HG02938 (cell line): ENCODE measurements around the gene SH3RF3.

Source experiments
- ATAC-seq: cut with Tn5 transposase; IDR thresholded peaks from one replicate; pipeline ENCODE4 v1.9.1; 2021; ENCODE audit warnings: mild to moderate bottlenecking, moderate library complexity; ENCODE audit not compliant: unreplicated experiment

Gene SH3RF3

DNA sequence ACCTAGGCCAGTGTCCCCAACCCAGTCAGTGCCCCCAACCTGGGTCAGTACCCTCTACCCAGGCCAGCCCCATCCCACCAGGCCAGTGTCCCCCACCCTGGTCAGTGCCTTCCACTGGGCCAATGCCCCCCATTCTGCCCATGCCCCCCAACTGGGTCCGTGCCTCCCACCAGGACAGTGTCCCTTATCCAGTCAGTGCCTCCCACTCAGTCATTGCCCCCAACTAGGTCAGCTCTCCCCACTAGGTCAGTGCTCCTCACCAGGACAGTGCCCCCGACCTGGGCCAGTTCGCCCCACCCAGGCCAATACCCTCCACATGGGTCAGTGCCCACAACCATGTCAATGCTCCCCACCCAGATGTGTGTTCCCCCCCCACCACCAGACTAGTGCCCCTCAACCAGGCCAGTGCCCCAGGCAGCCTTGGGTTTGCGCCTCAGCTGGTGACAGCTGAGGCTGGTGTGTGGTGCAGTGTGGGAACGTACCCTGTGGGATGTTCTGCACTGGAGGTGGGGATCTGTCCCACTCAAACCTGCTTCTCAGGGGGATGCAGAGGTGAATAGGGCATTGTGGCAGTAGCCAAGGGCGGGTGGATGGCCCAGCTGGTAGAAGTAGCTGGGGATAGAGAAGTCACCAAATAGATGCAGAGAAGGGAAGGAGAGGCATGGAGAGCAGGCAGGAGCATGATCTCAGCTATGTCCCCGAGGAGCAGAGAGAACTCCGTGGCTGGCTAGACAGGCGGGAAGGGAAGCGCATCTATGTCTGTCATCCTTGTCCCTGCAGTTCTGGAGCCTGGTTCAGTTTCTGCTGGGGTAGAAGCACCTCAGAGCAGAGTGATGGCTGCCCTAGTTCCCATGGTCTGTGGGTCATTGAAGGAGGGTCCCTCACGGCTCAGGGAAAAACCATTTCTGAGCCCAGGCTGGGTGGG, 168.8 kb downstream of the SH3RF3 start:
- ATAC-seq = no peak

DNA sequence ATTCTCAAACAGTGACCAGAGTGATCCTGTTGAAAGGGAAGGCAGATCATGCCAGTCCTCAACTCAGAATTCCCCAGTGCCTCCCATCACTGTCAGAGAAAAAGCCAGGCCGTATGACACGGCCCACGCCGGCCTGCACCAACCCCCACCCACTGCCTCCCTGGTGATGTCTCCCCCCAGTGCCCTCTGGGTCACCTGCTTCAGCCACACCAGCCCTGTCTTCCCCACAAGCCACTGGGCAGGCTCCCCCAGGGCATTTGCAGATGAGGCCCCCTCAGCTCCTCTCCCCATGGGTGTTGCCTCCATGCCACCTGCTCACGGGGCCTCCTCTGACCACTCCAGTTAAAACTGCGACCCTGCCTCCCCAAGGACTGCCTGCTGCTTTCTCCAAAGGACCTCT, 169.8 kb downstream of the SH3RF3 start:
- no peak for ATAC-seq

DNA sequence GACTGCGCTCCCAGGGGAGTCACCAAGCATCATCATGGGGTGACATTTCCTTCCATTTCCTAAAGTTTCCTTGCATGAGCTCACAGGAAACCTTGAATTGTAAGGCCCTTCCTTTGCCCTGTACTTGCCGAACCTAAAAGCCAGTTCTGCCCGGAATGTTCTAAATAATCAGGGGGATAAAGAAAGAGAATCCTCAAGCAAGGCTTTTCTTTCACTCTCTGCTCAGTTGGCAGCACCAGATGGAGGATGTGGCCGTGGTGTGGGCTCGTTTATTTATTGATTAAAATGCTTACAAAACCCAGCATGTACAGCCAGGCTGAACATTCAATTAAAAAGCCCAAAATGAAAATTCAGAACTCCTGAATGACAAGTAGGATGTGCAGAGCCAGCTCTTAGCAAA, 170.5 kb downstream of the SH3RF3 start:
- no peak for ATAC-seq

DNA sequence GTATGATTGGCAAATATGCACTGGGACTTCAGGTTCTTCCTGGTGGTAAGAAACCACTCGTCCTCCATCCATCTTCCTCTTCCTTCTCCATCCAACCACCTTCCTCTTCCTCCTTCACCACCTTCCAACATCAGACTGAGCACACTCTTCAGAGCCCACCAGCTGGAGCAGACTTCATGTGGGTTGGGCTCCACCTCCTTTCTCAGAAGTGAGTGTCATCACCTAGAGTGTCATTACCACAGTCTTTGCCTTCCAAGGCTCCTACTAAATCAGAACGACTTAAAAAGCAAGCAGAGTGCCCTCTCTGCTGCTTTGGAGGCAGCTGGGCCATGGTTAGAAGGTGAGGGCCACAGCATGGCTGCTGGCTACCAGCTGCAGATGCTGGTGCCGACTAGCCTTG, 171.6 kb downstream of the SH3RF3 start:
- no peak for ATAC-seq

DNA sequence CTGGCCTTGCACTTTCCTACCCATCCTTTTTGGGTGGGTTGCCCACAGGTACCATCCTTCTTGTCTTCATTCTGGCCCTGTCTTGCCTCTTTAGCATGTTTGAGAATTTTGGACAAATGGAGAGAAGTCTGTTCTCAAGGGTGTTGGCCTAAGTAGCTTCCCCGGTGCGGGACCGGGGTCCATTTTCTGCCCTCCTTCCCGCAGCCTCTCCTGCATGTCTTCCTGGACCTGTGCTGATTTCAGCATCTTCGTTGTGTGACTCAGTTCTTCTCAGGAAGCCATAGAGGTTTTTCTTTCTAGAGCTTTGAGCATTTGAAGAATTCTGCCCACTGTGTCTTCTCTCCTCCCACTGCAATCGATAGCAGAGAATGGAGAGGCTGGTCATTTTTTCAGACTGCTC, 172.7 kb downstream of the SH3RF3 start:
- no peak for ATAC-seq

DNA sequence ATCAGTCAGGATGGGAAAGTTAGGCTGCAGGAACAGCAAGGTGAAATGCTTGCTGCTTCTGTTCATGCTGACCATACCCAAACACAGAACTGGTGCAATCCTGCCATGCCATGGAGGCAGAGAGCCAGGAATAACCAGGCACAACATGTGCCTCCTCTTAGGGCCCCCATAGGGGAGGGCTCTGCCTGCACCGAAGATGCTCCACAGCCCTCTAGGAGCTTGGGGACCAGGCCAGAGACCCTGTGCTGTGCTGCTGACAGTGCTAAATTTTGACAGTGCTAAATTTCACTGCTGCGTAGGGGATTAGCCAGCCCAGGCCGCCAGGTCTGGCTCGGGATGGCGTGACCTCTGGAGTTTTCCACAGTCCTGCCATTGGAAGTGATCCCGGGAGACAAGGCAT, 173.3 kb downstream of the SH3RF3 start:
- ATAC-seq = no peak

DNA sequence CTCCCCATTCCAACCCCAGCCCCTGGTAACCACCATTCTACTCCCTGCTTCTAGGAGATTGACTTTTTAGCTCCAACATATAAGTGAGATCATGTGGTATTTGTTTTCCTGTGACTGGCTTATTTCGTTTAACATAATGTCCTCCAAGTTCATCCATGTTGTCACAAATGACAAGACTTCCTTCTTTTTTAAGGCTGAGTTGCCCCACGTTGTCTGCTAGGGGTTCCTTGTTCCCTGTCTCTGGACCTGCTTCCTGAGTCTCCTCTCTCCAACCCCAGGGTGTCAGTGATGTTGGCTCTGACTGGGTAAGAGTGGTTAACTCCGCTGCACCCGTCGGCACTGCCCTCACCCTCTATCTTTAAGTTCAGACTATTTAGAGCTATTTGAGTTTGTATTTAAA, 175.2 kb downstream of the SH3RF3 start:
- ATAC-seq = no peak

DNA sequence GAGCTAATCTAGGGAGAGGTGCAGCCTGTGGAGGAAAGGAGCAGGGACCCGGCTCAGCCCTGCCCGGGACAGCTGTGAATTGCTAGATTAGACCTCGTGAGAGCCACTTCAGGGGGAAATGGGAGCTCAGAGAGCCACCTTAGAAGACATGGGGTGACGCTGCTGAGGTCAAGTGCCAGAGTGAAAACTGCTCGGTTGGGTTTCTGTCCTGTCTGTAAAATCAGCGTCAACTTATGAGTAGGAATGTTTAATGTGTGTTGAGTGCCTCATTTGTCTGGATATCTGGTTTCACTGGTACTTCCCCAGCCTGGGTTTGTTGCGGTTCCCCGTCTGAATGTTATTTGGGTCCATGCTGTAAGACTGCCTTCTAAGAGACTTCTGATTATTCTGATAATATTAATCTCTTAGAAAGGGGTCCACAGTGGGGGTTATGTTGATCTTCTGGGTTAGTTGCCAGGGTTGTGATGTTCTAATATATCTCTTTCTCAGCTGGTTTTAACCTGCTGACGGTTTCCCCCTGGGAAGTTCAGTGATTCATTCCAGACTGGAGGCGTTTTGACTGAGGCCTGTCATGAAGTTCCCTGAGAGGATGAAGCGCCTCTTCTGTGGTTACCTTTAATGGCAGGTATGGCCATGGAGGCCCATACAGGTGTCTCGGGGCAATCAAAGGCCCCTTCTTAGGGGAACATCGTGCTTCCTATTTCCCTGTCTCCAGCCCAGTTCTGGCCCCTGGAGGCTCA, 175.9 kb downstream of the SH3RF3 start:
- no peak for ATAC-seq

DNA sequence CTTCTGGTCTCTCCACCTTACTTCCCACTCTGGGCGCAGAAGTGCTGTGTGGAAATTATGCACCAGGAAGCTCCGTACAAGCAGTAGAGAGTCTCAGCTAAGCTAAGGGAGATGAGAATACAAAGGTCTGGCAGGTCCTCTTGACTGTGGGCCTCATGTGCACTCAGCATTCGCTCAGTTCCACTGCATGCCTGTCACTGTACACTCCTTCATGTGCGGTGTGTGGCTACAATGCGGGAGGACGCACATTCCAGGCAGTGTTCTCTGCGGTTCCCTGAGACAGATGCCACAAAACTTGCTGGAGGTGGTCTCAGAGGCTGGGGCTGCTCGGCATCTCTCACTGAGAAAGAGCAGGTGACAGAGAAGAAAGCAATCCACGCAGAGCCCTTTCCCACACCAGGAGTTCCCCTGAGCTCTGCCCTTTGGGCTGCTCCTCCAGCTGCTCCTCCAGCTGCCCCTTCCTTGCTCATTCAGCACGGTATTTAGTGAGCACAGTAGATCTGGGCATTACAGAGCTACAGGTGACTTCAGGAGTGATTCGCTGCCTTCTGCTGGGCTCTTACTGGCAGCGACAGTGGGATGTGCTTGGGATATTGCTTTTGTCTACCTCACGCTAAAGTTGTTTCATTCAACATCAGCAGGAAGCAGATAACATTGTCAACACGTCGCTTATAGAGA, 176.6 kb downstream of the SH3RF3 start:
- no peak for ATAC-seq

DNA sequence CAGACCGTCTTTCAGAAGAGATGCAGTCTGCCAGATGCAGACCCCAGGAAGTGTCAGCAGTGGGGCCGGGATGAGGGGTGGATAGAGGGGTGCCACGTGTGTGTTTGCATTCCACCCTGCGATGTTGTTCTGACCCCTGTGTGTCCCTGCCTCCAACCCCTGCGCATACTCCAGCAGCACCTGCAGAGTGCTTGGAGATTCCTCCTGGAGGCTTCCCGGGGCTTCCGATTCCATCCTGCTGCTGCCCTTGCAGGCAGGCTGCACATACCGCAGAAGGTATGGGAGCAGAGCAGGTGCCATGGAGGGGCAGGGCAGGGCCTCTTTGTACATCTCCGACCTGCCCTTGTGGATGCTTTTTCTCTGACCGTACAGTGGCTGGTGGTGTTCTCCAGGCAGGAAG, 177.2 kb downstream of the SH3RF3 start:
- no peak for ATAC-seq

DNA sequence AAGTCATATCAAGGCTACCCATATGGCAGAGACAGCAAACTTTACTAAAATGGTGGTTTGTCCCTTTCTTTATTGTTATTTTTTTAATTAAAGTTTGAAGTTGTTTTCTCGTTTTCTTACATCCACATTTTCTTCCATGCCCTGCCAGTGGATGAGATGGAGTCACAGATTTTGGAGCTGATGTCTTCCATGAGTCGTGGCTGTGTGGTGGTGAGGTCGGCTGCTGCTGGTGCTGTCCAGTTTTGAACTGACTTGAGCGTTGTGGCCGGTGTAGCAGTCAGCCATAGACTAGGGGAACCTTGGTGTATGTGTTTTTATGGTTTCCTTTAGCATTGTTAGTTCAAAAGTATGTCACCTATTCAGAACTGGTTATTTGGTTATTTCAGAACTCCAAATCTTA, 182.8 kb downstream of the SH3RF3 start:
- ATAC-seq = no peak

DNA sequence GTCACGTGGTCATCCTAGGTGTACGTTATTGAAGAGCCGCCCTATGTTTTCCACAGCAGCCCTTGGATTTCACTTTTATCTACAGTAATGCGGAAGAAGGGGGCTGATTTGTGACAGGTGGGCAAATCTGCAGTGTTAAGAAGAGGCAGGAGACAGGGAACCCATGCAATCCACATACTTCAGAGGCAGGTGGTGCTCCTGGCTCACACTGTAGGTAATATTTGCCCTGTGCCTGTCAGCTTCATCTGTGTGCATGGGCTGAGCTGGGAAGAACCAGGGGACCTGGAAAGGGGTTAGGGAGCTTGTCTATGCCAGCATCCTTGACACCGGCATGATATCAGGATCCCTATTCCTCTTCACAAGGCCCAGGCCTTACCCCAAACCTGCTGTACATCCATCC, 183.9 kb downstream of the SH3RF3 start:
- ATAC-seq = no peak

DNA sequence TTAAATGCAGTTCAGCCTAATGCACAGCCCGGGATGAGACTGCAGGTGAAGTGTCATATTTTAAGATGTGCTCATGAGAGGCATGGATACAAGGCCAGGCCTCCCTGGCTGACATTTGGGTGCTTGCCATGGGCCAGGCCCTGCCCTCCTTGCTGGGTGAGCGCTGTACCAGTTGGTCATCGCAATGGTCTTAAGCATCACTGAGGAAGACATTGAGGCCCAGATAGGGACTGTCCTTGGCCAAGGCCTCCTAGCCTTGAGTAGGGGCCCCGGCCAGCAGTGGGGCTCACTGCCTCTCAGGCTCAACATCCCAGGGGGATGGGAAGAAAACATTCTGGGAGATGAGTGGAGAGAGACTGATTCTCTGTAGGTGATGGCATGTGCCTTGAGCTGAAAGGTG, 184.3 kb downstream of the SH3RF3 start:
- ATAC-seq = no peak

DNA sequence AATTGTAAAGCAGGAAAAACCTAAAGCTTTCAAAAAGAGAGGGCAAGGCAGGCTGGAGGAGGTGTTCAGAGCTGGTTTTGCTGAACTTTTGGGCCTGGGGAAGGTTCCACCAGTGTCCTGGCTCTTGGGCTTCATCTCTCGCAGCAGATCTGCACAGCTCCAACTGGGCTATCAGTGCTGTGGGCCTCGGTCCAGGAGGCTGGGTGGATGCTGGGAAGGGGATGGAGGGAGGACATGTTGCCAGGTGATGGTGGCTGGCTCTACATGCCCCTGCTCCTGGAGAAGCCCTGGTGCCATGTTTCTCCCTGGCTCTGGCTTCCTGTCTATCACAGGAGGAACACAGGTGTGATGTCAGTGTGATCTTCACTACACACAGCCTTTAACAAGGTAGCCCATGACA, 187.1 kb downstream of the SH3RF3 start:
- ATAC-seq = no peak

DNA sequence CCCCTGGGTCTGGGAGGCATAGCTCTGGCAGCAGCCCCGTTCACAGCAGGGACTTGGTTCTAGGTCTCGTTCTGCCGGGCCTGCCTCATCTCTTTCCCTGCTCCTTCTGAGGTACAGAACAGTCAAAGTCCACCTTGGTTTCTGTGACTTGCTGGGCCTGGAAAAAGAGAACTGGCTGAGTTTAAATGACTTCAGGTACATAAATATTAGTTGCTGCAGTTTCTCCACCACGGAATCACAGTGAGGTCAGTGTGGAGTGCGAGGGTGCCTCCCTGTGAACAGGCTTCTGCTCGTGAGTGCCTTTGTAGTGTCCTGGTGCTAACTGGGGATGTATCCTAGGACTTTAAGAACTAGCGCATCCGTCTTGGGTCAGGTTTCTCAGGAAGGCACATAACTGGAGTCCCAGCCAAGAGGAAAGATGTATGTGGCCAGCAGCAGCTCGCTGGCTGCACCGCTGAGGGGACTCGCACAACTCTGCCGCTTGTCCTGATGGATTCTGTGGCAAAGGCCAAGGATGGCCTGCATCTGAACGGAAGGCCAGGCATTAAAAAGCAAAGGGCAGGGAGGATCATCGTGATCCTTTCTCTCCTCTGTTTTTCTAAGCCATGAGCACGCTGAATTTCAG, 188.6 kb downstream of the SH3RF3 start:
- ATAC-seq = no peak

DNA sequence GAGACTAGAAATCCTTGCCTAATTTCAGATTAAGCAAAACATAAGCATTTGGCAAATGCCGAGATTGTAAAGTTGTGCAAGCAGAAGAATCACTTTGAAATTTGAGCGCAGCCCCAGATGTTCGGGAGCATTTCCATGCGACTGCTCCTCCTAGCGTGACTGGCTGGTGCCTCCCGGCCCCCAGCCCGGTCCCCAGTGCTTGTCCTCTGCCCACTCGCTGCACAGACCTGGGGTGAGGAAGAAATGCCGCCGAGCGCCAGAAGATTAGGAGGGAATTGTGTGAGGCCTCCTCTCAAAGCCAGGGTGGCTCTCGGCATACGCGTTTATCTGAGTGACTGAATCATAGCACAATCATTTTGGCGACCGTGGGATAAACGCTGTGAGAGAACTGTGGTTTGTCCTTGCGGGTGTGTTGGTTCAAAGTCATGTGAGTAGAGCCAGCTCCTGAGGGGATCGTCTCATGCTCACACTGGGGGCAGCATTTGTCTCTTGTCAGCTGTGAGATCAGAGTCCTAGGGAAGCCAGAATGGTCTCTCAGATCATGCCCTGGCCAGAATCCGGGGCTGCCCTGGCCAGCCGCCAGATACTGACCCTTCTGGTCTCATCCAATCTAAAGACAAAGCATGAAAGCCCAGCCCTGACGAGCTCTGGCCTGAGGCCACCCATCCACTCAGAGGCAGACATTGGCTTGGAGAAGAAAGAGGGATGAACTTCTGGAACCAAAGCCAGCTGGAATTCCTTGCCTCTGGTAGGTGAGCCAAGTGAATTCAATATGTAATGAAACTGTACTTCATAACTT, 189.3 kb downstream of the SH3RF3 start:
- ATAC-seq = no peak

DNA sequence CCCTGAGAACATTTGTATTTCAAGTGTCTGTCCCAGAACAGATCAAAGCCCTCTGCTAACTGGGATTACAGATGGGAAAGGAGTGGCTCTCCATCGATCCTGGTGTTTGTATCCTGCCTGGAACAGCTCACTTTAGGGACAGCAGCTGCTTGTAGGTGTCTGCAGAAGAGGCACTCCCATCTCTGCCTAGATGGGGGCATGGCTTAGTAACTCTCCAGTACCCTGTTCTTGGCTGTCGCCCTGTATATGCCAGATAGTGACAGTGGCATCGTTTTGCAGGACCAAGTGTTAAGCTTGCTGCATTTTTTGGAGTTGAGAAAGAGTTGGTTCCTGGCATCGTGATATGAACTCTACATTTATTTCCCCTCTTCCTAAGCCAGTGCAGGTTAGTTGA, 189.9 kb downstream of the SH3RF3 start:
- ATAC-seq = no peak

DNA sequence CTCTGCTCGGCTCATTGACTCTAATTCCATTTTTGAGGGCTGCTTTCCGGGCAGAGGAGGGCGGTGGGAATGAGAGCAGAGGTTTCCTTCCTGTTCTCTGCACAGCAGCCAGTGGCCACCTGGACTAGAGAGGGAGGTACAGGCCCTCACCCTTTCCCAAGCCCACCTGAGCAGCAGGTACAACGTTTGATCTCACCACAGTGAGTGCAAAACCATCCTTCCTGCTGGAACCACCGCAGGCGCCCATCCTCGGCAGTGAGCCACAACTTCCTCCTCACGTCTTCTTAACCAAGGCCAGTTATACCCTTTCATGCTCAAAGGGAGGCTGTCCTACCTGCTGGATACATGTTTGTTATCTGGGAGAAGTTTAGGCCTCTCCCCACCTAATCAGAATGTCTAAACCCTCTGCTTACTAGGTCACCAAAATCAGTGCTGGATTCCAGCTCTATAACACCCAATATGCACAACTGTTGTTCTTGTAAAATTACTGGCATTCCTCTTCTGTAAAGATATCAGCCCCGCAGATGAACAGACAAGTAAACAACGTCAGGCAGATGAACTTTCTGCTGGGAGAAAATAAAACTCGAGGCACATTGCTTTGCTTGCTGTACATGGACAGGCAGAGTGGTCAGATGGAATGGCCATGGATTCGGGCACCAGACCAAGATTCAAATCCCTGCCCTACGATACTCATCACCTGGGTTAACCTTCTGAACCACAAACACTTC, 191.4 kb downstream of the SH3RF3 start:
- no peak for ATAC-seq

DNA sequence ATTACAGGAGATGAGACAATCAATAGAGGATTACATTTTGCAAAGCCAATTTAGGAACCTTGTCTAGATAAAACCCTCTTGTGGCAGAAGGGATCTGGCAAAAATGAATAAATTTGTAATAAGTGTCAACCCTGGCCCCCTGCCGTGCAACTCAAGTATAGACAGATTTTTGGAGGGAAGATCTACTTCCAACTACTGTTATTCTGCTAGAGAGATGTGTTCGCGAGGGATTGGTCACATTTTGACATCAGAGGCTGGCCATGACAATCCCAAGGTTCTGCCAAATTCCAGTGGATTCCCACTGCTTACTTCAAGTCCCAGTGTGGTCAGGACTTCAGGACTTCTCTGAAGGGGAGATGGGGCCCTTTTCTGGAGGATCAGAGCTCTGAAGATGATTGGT, 192.6 kb downstream of the SH3RF3 start:
- no peak for ATAC-seq

DNA sequence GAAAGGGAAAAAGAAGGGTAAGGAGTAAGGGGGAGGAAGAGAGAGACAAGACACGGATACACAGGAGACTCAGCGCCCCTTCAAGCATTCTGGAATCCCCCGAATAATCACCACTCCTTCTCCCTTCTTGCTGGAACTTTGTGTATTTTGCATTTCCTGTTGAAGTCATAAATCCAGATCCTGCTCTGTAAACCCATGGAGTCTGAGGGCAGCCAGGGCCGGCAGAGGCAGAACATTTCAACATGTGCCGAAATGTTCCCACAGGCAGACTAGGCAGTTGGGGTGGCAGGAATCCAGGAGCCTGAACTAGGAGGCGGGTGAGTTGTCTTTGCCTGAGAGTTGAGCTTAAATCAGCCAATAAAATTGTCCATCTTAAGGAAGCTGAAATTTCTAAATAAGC, 193.1 kb downstream of the SH3RF3 start:
- no peak for ATAC-seq
